HG03095 (cell line): ENCODE data around the gene MAPK8IP3.

Source experiments
- ATAC-seq: cut with Tn5 transposase; IDR thresholded peaks from one replicate; pipeline ENCODE4 v1.9.1; 2021; ENCODE audit warnings: moderate library complexity; ENCODE audit not compliant: unreplicated experiment

MAPK8IP3 gene

DNA sequence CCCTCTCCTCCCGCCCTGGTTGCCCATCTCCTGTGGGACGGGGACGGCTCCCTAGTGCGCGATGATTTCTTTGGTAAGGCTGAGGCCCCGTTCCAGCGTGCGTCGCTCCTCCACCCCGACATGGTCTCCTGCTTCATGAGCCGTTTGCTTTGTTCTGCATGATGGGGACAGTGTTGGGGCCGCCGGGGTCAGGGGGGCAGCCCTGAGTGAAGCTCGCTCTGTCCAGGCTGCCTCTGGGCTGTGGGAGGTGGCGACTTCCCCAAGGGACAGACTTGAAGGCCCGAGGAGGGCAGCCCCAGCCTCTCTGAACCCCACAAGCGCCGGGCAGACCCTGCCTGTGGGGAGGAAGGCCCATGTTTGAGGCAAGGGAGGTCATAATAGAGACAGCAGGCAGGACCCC, 52.9 kb downstream of the MAPK8IP3 start:
- no peak for ATAC-seq

DNA sequence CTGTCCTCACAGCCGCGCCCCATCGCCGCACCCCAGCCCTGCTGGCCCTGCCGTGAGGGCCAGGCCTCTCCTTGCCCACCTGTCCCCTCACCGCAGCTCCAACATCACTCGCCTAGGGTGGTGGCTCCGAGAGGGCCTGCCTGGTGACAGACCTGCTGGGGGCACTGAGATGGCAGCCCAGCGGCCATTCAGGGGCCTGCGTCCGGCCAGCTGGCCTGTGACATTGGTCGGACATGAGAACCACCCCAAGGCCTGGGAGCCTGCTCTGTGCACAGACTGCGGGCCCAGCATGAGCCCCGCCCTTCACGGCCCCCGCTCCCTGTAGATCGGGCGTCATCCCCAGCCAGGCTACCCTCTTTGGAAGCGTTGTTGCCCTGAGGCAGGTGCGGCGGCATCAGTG, 53.5 kb downstream of the MAPK8IP3 start:
- ATAC-seq: no peak

DNA sequence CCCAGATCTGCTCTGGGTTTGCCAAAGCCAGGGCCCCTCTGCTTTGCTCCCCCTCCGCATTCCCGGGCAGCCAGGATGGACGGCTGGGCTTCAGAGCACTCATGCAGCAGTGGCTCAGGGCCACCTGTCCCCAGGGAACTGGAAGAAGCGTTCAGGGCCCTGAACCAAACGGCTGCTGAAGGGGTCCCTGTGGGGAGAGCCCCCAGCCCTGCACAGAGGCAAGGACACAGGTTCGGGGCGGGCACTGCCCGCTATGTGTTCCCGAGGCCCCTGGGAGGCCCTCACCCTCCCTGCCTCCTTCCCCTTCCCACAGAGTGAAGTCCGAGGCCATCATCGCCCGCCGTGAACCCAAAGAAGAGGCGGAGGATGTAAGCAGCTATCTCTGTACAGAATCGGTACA, 54.9 kb downstream of the MAPK8IP3 start:
- no peak for ATAC-seq

GRCh38 chr16:1761751-1762150, 55.8 kb downstream of the MAPK8IP3 start:
- ATAC-seq: no peak

- no peak for ATAC-seq
Observed at GRCh38 chr16:1762196-1762878, 56.3 kb downstream of the MAPK8IP3 start.

DNA sequence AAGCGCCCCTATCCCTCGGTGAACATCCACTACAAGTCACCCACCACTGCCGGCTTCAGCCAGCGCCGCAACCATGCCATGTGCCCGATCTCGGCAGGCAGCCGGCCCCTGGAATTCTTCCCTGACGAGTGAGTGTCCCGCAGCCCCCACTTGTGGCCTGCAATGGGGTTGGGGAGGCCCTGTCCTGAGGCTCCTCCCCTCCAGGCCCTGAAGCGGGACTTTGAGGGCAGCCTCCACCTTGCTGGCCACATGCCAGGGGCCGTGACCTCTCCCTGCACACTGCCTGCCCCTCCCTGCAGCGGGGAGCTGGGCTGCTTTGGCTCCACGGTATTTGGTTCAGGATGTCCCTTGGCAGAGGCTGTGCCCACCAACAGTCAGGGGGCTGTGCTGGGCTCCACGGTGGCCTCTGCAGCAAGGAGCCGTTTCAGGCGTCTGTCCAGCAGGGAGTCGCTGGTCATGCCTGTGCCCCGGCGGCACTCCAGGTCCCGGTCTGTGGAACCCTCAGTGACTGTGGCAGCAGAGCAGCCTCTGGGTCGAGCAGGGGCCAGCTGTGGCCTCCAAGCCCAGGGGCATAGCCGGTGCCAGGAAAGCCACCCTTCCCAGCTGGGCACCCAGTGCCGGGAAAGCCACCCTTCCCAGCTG, 57.0 kb downstream of the MAPK8IP3 start:
- ATAC-seq: no peak

GRCh38 chr16:1763521-1764511, 57.8 kb downstream of the MAPK8IP3 start:
- no peak for ATAC-seq

GRCh38 chr16:1764971-1765370, 59.0 kb downstream of the MAPK8IP3 start:
- ATAC-seq: no peak

DNA sequence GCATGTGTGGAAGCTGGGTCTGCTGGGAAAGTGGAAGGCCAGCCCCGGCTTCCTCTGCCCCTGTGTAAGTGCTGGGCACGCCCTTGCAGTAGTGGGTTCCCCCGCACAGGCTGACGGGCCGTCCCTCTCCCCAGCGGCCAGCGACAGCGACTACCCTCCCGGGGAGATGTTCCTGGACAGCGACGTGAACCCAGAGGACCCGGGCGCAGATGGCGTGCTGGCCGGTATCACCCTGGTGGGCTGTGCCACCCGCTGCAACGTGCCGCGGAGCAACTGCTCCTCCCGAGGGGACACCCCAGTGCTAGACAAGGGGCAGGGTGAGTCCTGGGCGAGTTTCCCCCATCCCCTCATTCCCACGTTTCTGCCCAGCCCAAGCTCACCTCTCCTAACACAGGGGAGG, 59.8 kb downstream of the MAPK8IP3 start:
- ATAC-seq: no peak

- ATAC-seq: no peak
Observed at GRCh38 chr16:1766231-1766630, 60.2 kb downstream of the MAPK8IP3 start.

DNA sequence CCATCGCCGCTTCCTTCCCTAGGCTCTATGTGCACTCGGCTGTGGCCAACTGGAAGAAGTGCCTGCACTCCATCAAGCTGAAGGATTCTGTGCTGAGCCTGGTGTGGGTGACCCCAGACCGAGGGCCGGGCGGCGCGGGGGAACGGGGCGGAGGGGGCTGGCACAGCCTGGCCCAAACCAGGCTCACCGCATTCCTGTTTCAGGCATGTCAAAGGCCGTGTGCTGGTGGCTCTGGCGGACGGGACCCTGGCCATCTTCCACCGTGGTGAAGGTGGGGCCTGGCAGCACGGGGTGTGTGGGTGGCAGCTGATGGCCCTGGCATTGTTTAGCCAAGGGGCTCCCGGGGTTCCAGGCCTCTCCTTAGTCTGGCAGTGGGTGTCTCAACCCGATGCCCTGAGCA, 60.7 kb downstream of the MAPK8IP3 start:
- no peak for ATAC-seq

GRCh38 chr16:1767116-1767994, 61.4 kb downstream of the MAPK8IP3 start:
- no peak for ATAC-seq

GRCh38 chr16:1768061-1768766, 62.2 kb downstream of the MAPK8IP3 start:
- ATAC-seq: no peak

DNA sequence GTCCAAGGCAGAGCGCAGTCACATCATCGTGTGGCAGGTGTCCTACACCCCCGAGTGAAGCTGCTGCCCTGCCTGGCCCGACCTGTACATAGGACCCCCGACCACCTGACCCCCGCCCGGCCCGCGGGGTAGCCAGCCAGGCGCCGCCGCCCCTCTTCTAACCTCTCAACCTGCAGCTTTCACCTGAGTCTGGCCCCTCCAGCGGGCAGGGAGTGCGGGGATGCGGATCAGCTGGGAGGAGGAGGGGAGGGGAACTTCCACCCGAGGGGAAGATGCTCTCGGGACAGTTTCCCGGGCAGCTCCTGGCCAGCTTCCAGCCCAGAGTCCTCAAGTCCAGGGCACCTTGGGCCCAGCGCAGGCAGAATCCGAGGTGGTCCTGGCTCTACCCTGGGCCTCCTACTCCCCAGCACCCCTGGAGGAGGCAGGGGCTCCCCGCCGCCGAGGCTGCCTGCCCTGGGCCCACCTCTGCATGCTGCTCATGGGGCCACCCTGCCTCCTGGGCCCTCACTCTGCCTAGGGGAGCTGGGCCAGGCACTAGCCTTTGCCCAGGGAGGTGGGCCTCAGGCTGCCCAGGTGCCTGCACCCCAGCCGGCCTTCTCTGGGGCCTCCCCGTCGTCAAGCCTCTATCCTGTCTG, 62.9 kb downstream of the MAPK8IP3 start:
- no peak for ATAC-seq

DNA sequence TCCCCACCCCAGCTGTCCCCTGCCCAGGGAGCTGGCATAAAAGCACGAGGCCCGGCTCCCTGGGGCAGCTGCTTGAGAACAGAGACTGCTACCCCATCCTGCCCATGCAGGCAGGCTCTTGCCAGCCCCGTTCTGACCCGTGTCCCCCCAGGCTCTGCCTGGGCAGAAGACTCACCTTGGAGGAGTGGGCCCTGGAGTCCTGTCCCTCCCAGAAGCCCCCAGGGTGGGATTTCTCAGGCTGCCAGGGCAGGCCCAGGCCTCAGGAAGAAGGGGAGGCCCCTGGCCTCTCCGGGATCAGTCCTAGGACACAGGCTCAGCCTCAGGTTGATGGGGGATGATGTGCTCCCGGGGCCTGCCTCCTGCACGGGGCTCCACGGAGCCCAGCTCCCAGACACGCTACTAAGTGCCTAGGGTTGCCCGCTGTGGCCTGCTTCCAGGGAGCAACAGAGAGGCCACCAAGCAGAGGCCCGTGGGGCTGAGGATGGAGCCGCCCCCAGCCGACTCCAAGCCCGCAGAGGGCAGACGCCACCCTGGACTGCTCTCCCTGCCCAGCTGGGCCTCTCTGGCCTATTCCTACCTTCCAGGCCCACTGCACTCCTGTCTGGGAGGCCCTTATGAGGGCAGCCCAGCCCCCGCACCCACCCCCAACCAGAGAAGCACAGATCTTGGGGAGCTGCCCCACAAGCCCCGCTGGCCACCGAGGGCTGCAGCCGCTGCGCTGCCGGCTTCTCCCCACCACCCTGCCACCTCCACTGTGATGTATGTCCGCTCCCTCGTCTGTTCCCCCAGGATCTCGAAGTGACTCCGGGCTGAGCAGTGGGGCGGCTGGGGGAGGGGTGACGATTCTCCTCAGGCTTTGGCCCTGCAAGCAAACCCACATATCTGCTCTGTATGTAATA, 63.7 kb downstream of the MAPK8IP3 start:
- no peak for ATAC-seq

- no peak for ATAC-seq
Observed at GRCh38 chr16:1770328-1771187, 64.6 kb downstream of the MAPK8IP3 start.

- no peak for ATAC-seq
Observed at GRCh38 chr16:1771188-1771863, 65.3 kb downstream of the MAPK8IP3 start, which contains the start of gene NME3. Gene NME3, minus strand, starts transcription at chr16:1771543. Its CDS starts 9 bp downstream, at chr16:1771534.
